HG02943 (cell line): Measurements from ENCODE around the gene CFAP97.
"Not testable (repeated sequence)": the region's sequence is repeated elsewhere in the genome, so short reads cannot be mapped to it uniquely, and the experiment has no call there.

ENCODE experiments used
- ATAC-seq: cut with Tn5 transposase; IDR thresholded peaks from one replicate; pipeline ENCODE4 v1.9.1; 2021; ENCODE audit warnings: mild to moderate bottlenecking, low read depth, moderate library complexity; ENCODE audit not compliant: unreplicated experiment

The CFAP97 gene

DNA sequence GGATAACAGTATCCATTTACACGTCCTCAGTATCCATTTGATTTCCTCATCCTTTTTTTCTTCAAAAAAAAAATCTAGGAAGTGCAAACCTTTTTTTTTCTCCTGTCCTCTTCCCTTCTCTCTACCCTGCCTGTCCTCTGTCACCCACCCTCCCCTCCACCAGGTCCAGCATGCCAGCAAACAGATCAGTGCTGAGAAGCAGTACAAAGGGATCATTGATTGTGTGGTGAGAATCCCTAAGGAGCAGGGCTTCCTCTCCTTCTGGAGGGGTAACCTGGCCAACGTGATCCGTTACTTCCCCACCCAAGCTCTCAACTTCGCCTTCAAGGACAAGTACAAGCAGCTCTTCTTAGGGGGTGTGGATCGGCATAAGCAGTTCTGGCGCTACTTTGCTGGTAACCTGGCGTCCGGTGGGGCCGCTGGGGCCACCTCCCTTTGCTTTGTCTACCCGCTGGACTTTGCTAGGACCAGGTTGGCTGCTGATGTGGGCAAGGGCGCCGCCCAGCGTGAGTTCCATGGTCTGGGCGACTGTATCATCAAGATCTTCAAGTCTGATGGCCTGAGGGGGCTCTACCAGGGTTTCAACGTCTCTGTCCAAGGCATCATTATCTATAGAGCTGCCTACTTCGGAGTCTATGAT is 59.1 kb downstream of the CFAP97 start:
- ATAC-seq = no peak

GRCh38 chr4:185143601-185143969 is 60.2 kb downstream of the CFAP97 start:
- ATAC-seq = peak; percentile 23

- peak; percentile 96 for ATAC-seq
Measured at GRCh38 chr4:185142912-185143600, 60.7 kb downstream of the CFAP97 start, which contains the start of gene SLC25A4. Gene SLC25A4, plus strand, starts transcription at chr4:185143266. Its CDS starts 107 bp downstream, at chr4:185143373.

DNA sequence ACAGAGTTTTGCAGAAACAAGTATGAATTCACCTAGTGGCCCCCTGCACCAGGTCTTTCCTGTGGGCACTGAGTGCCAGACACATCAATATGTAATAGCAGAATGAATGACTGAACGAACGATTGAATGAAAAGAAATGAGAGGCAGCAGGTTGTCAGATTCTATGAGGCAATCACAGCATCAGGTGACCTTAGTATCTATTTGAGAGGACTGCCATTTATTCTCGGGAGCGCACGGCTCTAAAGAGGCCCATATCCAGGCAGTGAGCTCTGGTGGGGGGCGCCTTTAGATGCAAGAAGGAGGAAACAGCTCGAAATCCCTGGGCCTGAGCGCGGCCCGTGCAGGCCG is 61.3 kb downstream of the CFAP97 start:
- no peak for ATAC-seq

- no peak for ATAC-seq
Measured at GRCh38 chr4:185141777-185142176, 62.0 kb downstream of the CFAP97 start.

GRCh38 chr4:185139736-185140135 is 64.1 kb downstream of the CFAP97 start:
- ATAC-seq = no peak

DNA sequence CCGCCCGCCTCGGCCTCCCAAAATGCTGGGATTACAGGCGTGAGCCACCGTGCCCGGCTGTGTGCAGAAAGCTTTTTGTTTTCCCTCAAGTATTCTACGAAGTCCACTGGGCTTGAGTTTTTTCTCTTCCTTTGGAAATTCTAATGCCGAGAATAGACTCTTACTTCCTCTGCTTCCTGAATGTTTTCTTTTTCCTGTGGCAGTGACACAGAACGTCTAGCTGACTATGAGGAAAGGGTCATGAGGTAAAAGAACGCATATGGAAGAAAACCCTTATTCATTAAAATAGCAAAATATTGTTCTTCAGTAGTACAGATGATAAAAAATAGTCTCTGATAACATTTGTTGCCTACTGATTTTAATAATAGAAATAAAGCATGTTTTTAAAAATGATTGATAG is 65.6 kb downstream of the CFAP97 start:
- no peak for ATAC-seq

DNA sequence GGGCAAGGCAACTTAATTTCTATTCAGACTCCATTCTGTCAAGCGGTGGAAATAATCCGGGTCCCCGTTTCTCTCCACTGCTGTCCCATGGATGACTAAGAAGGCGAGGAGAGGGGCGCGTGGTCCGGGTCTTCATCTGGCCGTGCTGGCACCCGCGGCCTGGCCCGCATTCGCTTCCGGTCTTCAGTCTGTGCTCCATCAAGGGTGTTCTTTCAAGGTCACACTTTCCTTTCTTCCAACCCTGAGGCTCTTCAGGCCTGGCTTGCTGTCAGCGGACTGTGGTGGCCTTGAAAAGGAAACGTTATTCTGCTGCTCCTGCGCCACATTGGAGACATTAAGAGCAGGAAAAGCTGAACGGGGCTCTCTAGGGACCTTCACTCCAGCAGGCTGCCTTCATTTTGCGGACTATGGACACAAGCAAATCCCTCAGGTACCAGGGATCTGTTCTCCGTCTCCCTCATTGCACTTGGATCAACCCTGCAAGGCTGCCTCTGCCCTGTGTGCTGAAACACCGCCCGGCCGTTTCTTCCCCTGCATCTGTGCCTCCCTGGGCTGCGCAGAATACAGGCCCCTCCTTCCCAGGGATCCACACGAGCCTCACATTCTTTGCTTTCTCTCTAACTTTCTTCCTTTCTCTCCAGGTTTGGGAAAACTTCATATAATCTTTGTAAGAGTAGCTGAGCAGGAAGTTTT is 66.4 kb downstream of the CFAP97 start:
- ATAC-seq = no peak

GRCh38 chr4:185134307-185134869 is 69.4 kb downstream of the CFAP97 start:
- no peak for ATAC-seq

GRCh38 chr4:185128272-185129119 is 75.3 kb downstream of the CFAP97 start:
- ATAC-seq = no peak

- no peak for ATAC-seq
Measured at GRCh38 chr4:185127021-185127925, 76.5 kb downstream of the CFAP97 start.

- no peak for ATAC-seq
Measured at GRCh38 chr4:185124006-185124405, 79.8 kb downstream of the CFAP97 start.

GRCh38 chr4:185122681-185123345 is 81.0 kb downstream of the CFAP97 start:
- no peak for ATAC-seq

GRCh38 chr4:185120631-185120946 is 83.2 kb downstream of the CFAP97 start:
- no peak for ATAC-seq

- no peak for ATAC-seq
Measured at GRCh38 chr4:185119927-185120630, 83.7 kb downstream of the CFAP97 start.

DNA sequence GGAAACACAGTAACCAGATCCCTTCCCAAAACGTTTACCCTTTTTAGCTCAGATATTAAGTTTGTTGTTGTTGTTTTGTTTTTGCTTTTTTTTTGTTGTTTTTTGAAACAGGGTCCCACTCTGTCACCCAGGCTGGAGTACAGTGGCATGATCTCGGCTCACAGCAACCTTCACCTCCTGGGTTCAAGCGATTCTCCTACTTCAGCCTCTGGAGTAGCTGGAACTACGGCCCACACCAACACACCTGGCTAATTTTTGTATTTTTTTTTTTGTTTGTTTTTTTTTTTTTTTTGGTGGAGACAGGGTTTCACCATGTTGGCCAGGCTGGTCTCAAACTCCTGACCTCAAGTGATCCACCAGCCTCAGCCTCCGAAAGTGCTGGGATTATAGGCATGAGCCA is 84.3 kb downstream of the CFAP97 start:
- not testable (repeated sequence) for ATAC-seq

GRCh38 chr4:185118876-185119275 is 84.9 kb downstream of the CFAP97 start:
- no peak for ATAC-seq

GRCh38 chr4:185117300-185117934 is 86.4 kb downstream of the CFAP97 start:
- ATAC-seq = no peak
